NCI-H146 (cell line): ENCODE results near the gene PRR23E.

Experiments used
- DNase-seq: peaks from one replicate; lab custom pipeline; 2025; lab: John Stamatoyannopoulos, UW

PRR23E gene

DNA sequence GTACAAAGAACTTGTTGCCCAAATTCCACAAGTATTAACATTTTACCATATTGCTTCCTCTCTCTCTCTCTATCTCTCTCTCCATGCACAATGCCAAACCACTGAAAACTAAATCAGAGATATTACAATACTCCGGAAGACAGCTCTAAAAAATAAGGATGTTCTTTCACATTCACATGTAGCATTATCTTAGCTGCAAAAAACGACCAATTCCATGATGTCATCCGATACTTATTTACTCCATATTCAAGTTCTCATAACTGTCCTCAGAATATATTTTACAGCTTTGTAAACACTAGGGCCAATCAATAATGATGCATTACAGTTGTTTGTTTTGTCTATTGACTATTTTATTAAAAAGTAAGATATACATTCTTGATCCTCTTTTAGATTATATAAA, 7.7 kb upstream of the PRR23E start:
- DNase-seq: peak; percentile 27

DNA sequence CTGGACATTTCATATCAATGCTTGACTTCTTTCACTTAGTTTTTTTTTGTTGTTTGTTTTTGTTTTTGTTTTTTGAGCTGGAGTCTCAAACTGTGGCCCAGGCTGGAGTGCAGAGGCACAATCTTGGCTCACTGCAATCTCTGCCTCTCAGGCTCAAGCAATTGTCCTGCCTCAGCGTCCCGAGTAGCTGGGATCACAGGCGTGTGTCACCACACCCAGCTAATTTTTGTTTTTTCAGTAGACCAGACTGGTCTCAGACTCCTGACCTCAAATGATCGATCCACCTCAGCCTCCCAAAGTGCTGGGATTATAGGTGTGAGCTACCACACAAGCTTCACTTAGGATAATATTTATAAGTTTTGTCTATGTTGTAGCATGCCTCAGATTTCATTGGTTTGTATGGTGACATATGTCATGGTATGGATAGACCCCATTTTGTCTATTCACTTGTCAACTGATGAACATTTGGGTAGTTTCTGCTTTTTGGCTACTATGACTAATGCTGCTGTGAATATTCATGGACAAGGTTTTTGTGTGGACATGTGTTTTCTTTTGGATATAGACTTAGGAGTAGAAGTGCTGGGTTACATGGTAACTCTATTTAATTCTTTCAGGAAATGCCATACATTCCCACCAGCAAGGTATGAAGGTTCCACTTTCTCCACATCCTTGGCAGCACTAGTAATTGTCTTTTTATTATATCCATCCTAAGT, 6.8 kb upstream of the PRR23E start:
- no peak for DNase-seq

DNA sequence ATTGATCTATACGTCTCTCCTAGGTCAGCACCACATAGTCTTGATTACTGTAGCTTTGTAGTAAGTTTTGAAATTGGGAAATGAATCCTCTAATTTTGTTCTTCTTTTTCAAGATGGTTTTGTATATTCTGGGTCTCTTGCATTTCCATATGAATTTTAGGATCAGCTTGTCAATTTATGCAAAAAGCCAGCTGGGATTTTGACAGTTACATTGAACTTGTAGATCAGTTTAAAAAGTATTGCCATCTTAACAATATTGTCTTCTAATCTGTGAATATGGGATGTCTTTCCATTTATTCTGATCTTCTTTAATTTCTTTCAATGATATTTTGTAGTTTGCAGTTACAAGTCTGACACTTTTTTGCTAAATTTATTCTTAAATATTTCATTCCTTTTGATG, 5.6 kb upstream of the PRR23E start:
- no peak for DNase-seq

- DNase-seq: no peak
These were observed 410 bp downstream of the PRR23E start for GRCh38 chr3:127193341-127193740.

DNA sequence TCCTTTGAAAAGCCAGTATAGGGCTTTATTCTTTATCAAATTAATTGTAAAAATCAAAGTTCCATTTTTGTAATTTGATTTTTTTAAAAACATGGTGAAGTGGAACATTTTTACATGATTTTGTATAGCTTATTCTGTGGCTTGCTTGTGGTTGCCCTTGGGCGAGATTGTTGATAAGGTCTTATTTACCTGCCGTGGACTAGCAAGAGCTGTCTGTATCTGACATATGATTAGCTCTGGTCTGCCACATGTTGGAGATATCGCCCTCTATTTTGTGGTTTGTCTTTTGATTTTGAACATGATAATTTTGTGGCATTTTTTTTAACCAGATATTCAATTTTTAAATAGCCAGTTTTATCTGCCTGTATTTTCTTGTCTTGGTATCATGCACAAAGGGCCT, 844 bp downstream of the PRR23E start:
- DNase-seq: no peak

DNA sequence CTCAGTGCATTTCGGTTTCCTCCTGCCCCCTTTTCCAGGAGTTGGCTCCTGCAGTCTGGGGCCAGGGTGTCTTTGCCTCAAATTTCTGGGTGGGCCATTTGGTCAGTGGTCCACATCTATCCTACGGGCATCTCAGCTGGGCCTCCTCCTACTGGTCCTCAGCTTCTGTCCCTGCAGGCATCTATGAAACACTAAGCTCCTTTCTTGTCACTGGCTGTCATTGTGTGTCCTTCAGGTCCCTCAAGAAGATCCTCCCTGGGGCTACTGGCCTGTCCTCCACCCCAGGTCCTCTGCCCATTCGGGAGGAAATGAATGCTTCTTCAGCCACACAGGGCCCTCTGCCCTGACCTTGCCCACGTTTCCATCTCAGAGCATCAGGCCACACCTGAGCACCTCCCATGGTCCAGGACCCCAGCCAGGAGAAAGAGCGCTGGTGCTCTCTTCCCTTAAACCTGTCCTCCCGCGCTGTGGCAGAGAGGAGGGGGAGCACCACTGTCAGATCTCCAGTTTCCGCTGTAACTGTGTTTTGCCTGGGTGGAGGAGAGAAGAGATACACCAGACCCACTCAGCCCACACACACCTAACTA, 1.8 kb downstream of the PRR23E start:
- DNase-seq: no peak

- DNase-seq: no peak
These were observed 2.5 kb downstream of the PRR23E start for GRCh38 chr3:127195417-127195816.

GRCh38 chr3:127196002-127196401, 3.1 kb downstream of the PRR23E start:
- DNase-seq: no peak

GRCh38 chr3:127196466-127197299, 3.8 kb downstream of the PRR23E start:
- DNase-seq: no peak

- no peak for DNase-seq
These were observed 4.6 kb downstream of the PRR23E start for GRCh38 chr3:127197300-127198189.

DNA sequence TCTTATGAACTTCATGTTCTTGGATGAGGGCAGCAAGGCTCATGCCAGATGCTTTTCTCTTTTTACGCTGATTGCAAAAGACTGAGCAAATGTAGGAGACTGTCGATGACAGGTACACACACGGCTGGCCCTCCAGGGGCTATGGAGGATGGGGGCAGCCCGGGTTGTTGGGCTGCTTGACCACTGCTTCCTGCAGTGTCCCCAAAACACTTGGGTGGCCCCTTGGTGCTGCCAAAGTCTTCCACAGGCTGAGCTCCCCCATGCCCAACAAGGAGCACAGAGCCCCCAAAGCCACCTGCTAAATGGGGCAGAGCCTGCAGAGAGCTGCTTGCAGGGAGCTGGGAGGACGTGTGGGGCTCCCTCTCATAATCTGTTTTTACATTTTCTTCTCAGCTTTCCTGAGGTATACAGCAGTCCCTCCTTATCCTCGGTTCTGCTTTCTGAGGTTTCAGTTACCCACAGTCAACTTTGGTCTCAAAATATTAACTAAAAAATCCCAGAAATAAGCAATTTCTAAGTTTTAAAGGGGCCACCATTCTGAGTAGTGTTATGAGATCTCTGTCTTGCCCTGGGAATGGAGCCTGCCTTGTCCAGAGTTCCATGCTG, 7.3 kb downstream of the PRR23E start:
- DNase-seq: no peak

- DNase-seq: no peak
These were observed 10.1 kb downstream of the PRR23E start for GRCh38 chr3:127203024-127203423.

GRCh38 chr3:127204841-127205582, 12.1 kb downstream of the PRR23E start:
- DNase-seq: no peak

GRCh38 chr3:127206154-127206553, 13.2 kb downstream of the PRR23E start:
- DNase-seq: no peak

GRCh38 chr3:127206611-127207516, 13.9 kb downstream of the PRR23E start:
- no peak for DNase-seq

DNA sequence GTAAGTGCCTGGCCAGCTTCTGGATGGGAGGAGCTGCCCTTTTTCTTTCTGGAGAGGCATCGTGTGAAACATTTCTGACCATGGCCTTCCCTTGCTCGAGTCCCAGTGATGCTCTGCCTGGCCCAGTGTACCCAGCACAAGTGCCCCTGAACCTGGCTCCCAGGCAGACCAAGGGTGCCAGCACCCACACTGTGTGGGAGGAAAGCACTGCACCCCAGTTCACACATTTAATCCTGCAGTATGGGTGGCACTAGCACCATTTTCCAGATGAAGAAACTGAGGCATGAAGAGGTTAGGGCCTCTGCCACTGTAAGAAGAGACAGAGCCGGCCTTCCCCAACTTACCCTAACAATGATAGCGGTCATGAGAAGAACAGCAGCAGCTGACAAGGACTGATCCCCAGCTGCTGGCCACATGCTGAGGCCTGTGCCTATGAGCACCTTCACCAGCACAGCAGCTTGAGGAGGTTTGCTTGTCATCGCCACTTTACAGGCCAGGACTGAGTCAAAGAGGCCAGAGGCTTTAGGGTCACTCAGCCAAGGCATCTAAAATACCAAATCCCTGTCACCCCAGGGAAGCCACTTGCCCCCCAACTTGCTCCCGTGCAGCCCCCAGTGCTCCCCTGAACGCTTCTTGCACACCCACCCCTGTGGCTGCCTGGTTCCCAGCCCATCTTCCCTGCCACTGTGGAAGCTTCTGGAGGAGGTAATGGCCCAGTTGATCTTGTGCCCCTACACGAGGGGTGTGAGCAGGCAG, 15.0 kb downstream of the PRR23E start:
- no peak for DNase-seq

GRCh38 chr3:127208483-127209100, 15.7 kb downstream of the PRR23E start:
- no peak for DNase-seq

DNA sequence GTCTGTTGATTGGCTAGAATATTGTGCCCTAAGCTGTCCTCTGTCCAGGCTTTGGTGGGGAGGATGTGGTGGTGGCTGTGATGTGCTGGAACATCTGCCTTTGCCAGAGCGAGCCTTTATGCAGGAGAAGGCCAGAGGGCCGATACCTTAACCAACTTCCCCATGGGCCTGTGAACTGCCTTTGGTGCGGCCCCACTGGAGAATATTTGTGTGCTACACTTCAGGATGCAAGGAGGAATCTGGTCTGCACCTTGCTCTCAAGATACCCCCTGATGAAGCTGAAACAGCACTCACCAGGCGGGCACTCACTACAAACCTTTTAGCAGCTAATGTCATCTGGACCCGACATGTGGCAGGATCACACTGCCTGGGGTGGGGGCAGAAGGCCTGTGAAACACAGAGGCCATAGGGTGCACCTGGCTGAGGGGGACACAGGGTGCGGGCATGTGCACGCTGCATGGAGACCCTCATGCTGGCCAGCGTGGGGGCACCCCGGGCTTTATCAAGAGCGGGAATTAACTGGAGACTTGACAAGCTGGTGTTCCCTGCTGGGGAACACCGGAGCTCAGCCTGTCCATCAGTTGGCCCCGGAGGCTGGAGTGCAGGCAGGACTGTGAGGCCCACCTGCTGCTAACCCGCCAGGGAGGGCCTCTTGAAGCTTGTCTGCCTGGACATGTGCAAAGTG, 16.4 kb downstream of the PRR23E start:
- DNase-seq: peak; percentile 66
